Stimulated activated CD4-positive, alpha-beta T cell treated with anti-CD3 and anti-CD28 coated beads, Interleukin-4, amount 100 ng/mL, for 24 hours (primary cell): Measurements from ENCODE around the gene CAPRIN2.

Experiments
- DNase-seq: peaks from one replicate; pipeline ENCODE4 v3.0.0-alpha.2; 2020

CAPRIN2 gene

DNA sequence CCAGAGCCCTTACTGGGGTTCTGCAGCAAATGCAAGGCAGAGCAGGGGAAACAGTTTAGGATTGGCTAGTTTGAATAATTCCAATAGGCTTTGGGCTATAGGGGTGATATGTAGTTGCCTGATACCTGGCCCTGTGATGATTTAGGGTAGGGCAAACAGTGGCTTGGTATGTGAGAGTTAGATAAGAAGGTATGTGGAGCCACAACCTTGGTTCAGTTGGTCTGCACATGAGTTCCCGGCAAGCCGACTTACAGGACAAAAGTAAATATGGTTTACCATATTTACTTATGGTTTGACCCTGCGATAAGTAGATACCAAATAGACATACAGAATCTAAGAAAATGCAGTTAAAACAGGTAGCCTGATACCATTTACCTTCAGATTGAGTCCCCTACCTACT lies 8.3 kb upstream of the CAPRIN2 start:
- no peak for DNase-seq

GRCh38 chr12:30761730-30762129 lies 7.0 kb upstream of the CAPRIN2 start:
- DNase-seq: no peak

GRCh38 chr12:30757316-30757715 lies 2.6 kb upstream of the CAPRIN2 start:
- DNase-seq: no peak

DNA sequence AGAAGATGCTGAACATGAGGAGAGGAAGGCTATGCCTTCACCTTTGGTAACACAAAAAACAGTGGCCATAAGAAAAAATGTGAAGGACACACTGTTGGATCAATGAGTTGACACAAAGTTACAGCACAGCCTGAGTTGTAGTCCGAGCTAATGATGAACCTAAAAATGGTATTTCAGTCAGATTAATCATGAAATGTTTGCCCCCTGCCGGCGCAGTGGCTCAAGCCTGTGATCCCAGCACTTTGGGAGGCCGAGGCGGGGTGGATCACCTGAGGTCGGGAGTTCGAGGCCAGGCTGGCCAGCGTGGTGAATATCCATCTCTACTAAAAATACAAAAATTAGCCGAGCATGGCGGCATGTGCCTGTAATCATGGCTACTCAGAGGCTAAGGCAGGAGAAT lies 1.3 kb upstream of the CAPRIN2 start:
- DNase-seq: no peak

GRCh38 chr12:30755395-30755762 lies 628 bp upstream of the CAPRIN2 start:
- no peak for DNase-seq

DNA sequence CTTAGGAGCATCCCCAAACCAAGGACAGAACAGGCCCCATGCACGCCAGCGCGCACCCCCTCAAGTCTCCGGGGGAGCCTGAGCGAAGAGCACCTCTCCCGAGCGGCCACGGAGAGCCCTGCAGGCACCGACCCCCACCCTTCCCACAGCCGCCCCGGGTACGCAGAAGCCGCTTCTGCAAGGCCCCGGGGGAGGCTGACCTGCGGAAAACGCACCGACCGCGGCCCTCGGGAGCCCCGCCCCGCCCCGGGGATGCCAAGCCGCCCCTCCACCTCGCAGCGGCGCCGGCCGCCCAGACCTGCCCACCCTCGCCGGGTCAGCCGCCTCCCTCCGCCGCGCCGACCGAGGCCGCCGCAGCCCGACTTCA lies 385 bp downstream of the CAPRIN2 start:
- DNase-seq: no peak

DNA sequence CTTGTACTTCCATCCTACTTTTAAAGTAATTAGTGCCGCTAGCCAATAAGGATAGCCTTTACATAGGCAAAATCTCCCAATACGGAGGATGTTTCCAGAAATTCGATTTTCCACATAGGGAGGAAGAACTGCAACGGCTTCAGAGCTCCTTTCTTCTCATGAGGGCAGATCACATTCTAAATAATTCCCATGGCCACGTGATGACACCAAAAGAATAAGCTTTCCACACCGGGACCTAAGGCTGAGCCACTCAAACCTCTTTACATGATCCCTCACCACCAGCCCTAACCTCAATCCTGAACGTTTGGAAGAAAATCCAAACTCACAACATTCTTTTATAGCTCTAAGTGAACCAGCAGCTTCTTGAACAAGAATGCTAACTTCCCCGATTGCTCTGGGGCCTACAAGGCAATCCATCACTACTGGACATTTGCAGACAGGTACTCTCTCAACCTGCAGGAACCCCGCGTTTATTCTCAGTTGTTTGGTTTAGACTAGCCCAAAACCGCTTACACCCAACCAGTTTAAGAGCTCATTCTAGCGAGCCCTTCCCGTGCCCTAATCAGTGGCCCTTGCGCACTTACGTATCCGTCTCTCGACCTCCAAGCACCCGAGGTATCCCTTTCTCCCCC lies 884 bp downstream of the CAPRIN2 start:
- no peak for DNase-seq

DNA sequence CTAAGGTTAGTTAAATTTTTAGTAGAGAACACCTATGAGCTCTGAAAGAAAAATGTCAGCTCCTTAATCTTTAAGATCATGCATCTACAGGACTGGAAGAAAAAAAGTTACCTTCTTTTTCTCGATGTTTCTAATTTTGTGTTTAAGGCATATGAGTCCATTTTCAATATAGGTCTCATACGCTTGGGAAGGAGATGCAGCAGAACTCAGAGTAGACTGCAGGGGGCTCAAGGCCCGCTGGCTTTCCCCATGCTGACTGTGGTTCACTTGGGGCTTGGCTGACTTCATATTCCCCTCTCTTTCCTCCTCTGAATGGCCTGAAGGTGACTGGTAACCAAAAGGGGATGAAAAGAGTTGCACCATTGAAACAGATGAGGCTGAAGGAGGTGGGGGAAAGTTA lies 1.5 kb downstream of the CAPRIN2 start:
- DNase-seq: no peak

GRCh38 chr12:30752255-30752654 lies 2.5 kb downstream of the CAPRIN2 start:
- DNase-seq: no peak

GRCh38 chr12:30748147-30748546 lies 6.6 kb downstream of the CAPRIN2 start:
- DNase-seq: no peak

DNA sequence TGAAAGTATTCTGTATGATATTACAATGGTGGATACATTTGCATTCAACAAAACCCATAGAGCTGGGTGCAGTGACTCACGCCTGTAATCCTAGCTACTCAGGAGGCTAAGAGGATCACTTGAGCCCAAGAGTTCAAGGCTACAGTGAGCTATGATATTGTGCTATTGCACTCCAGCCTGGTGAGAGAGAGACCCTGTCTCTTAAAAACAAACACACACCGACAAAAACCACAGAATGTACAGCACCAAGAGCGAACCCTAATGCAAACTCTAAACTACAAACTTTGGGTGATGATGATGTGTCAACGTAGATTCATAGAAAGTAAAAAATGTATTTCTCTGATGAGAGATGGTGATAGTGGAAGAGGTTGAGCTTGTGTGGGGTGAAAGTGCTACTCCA lies 8.6 kb downstream of the CAPRIN2 start:
- DNase-seq: no peak

- no peak for DNase-seq
Observed at GRCh38 chr12:30744321-30744720, 10.4 kb downstream of the CAPRIN2 start.

GRCh38 chr12:30740274-30740673 lies 14.5 kb downstream of the CAPRIN2 start:
- DNase-seq: no peak

DNA sequence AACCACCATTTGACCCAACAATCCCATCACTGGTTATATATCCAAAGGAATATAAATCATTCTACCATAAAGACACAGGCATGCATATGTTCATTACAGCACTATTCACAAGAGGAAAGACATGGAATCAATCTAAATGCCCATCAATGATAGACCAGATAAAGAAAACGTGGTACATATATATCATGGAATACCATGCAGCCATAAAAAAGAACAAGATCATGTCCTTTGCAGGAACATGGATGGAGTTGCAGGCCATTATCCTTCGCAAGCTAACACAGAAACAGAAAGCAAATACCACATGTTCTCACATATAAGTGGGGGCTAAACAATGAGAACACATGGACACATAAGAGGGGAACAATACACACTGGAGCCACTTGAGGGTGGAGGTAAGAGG lies 15.7 kb downstream of the CAPRIN2 start:
- DNase-seq: no peak

DNA sequence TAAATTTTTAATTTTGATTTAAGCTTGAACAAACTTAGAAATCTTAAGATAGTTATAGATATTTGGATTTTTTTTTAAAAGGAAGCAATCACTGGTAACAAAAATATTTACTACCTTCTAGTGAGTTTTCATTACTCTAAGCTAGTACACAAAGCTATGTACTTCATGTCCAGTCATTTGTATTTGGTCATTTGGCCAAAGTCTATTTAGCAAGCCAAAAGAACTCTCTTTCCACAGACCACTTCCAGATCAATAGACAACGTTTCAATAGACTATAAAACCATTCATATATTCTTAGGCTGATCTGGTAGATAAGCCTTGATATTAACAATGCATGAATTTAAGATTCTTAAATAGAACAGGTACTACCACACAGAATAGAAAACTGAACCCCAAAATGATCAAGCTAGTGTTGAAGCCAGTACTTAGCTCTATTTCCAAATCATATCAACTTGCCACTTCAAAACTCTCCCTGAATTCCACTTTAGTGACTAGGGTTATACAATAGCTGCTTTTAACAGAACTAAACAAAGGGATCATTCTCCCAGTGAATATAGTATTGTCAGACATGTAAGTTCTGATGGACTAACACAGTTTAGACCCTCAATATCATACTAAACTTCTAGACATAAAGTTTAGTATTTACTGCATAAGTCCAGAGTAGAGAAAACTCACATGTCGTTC lies 21.7 kb downstream of the CAPRIN2 start:
- DNase-seq: no peak

DNA sequence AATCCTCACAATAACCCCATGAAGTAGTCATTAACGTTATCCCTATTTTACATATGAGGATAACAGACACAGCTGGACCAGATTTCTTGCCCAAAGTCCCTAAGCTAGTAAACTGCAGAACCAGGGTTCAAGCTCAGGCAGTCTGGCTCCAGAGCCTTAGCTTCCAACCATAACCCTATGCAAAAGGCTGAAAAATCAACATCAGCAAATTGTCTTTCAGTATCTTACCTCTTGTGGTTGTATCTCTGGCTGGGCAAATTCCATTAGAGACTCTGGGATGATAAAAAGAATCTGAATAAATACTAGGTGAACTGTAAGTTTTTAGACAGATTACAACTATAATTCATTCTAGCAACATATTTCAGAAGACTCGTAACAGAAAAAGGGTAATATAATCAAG lies 24.7 kb downstream of the CAPRIN2 start:
- DNase-seq: no peak

- no peak for DNase-seq
Observed at GRCh38 chr12:30729547-30729946, 25.2 kb downstream of the CAPRIN2 start.

DNA sequence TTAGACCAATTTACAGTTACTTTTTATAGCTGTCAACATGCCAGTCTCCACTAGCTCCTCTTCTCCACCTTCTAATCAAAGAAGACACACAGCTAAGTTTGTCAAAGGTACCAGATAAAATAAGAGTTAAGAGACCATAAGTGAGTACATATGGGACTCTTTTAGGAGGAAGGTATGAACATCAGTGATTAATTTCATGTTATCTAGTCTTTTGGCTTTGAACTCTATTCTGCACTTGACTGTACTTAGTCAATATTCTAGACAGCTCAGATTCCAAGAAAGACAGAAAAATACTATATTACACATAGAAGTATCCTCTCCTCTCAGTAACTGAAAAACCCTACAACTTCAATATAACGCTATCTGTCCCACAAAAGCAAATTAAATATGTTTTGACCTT lies 28.1 kb downstream of the CAPRIN2 start:
- DNase-seq: no peak

- DNase-seq: no peak
Observed at GRCh38 chr12:30725739-30726138, 29.0 kb downstream of the CAPRIN2 start.

- no peak for DNase-seq
Observed at GRCh38 chr12:30719060-30719459, 35.7 kb downstream of the CAPRIN2 start.

GRCh38 chr12:30707613-30708342 lies 47.0 kb downstream of the CAPRIN2 start:
- no peak for DNase-seq

GRCh38 chr12:30706476-30706875 lies 48.3 kb downstream of the CAPRIN2 start:
- no peak for DNase-seq

- no peak for DNase-seq
Observed at GRCh38 chr12:30701056-30701455, 53.7 kb downstream of the CAPRIN2 start.

DNA sequence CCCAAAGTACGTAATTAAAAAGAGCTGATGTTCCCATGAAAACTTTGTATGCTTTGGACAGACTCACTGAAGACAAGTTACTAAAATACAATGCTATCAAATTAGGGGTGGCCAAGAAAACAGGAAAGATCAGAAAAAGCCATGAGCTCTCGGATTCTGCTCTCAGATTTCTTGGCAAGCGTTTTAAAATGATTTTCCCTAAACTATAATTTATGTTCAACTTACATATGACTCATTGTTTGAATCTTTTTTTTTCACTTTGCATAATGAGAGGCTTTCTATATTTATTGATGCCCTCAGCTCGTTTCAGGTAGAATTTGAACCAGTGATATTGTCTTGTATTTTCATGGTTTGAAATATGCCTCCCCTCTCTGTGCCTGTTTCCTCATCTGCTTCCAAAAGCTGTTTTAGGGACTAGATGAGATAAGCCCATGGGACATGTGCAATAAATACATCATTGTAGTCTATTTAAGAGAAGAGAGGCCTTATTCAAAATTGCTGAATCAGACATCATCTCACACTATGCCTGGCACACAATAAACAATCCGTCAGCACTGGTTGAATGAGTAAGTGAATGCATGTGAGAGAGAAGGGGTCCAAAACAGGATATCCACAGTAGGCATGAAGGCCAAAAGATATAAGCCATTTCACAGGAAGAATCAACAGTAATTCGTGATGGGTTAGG lies 54.4 kb downstream of the CAPRIN2 start:
- DNase-seq: no peak
